GM12878 (cell line): ENCODE measurements around the gene ADGRV1. TPM values are rescaled to one million over a fixed set of nuclear protein-coding genes. Genes with fewer than 3 reads are reported as not detected.

Experiments
- BMI1 ChIP-seq: fragments of 450-650 bp; IDR thresholded peaks from 2 replicates; pipeline ENCODE4 v1.6.1; 2016; ENCODE audit warnings: mild to moderate bottlenecking, moderate library complexity, borderline replicate concordance
- CBX3 ChIP-seq: fragments of 200-600 bp; sonication (generic); IDR thresholded peaks from 2 replicates; pipeline ENCODE4 v1.6.1; 2016; ENCODE audit warnings: low read depth, borderline replicate concordance
- CBX5 ChIP-seq: sonication (generic); IDR thresholded peaks from 2 replicates; pipeline ENCODE4 v1.6.1; 2016; ENCODE audit warnings: low read depth, moderate library complexity, mild to moderate bottlenecking, inconsistent platforms
- CHD2 ChIP-seq: IDR thresholded peaks from 2 replicates; pipeline ENCODE4 v1.6.1; 2011; ENCODE audit warnings: low read depth, low read length, improper control_type of control experiment, borderline replicate concordance
- ESRRA ChIP-seq: IDR thresholded peaks from 2 replicates; pipeline ENCODE4 v1.6.1; 2012; ENCODE audit warnings: mild to moderate bottlenecking, low read length, improper control_type of control experiment
- GATAD2B ChIP-seq: fragments of 450-650 bp; conservative IDR thresholded peaks from 2 replicates; pipeline ENCODE4 v1.6.1; 2017; ENCODE audit warnings: low read depth, mild to moderate bottlenecking, moderate library complexity
- MYC ChIP-seq: IDR thresholded peaks from 2 replicates; pipeline ENCODE4 v1.6.1; 2011; ENCODE audit warnings: mild to moderate bottlenecking, low read length, moderate library complexity, inconsistent platforms; ENCODE audit not compliant: insufficient read depth, insufficient replicate concordance, insufficient read length, severe bottlenecking
- NBN ChIP-seq: fragments of 450-650 bp; IDR thresholded peaks from 2 replicates; pipeline ENCODE4 v1.6.1; 2016
- NFIC ChIP-seq: IDR thresholded peaks from 2 replicates; pipeline ENCODE4 v1.6.1; 2012; ENCODE audit warnings: low read depth, mild to moderate bottlenecking, inconsistent platforms, low read length, moderate library complexity
- SIN3A ChIP-seq: IDR thresholded peaks from 2 replicates; pipeline ENCODE4 v1.6.1; 2012; ENCODE audit warnings: low read depth, low read length, improper control_type of control experiment
- polyA plus RNA-seq, 11 experiments: library from polyadenylated mRNA; depleted of rRNA in 4 of 11; unstranded in 6 of 11; stranded (reverse) in 5 of 11; fragments of >200 nt; fragmentation: Nextera tagmentation in 4 of 11; fragmentation: Illumina TruSeq in 1 of 11; extraction: Ambion mirVana in 4 of 11; extraction: Trizol in 1 of 11; gene quantifications; 1 replicate in 1 of 11; 2 replicates in 10 of 11; pipeline versions ENCODE4 v1.2.1 to v1.2.3, GENCODE V29; 2011 to 2016; ENCODE audit warnings: inconsistent platforms in 2 of 11, missing spikeins in 2 of 11, low read depth in 1 of 11
- total RNA-seq, 4 experiments: library from RNA; depleted of rRNA in 3 of 4; stranded (reverse); fragments of >200 nt in 3 of 4; fragmentation: Illumina TruSeq in 1 of 4; extraction: Trizol in 1 of 4; gene quantifications; 2 replicates each; pipeline versions ENCODE4 v1.2.1 to v1.2.3, GENCODE V29; 2013 to 2021
- TF ChIP-seq, protein P1 (sequence below): fragments of 450-650 bp; IDR thresholded peaks from 2 replicates; pipeline ENCODE4 v1.6.1; 2016; ENCODE audit warnings: mild to moderate bottlenecking, moderate library complexity, borderline replicate concordance

Gene ADGRV1
- total and polyA plus RNA-seq, 10 of the 15 experiments (the other 5 are each of a cell fraction or from before 2014, with no cell fraction given), result 0.04 to 8.1 (median 0.16) TPM; not detected in 1

DNA sequence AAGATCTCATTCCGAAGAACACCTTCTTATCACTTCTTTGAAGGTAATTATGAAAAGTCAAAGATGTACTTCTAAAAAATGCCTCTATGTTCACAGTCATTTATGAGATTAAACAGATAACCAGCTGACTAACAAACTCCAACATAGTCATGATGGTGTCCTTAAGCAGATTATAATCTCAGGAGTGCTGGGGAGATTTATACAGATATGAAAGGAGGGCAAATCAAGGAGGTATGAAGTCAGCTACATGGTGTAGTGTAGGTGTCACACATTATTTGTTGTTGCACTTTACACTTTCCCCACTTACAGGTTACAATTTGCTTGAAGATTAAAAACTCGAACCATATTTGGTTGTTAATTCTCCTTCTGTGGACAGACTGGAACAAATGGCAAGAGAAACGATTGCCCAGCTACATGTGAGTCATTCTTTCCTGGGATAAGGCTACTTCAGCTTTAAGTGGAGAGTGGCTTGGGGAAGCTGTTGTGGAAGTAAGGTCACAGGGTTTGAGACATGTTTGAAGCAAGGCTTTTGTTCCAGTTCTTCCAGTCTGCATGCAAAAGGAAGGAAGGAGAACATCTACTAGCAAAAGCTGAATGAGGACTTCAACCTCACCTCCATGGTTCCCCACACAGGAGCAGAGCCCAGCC is 320.1 kb downstream of the ADGRV1 start (continued):
- TF ChIP-seq, protein P1, sequence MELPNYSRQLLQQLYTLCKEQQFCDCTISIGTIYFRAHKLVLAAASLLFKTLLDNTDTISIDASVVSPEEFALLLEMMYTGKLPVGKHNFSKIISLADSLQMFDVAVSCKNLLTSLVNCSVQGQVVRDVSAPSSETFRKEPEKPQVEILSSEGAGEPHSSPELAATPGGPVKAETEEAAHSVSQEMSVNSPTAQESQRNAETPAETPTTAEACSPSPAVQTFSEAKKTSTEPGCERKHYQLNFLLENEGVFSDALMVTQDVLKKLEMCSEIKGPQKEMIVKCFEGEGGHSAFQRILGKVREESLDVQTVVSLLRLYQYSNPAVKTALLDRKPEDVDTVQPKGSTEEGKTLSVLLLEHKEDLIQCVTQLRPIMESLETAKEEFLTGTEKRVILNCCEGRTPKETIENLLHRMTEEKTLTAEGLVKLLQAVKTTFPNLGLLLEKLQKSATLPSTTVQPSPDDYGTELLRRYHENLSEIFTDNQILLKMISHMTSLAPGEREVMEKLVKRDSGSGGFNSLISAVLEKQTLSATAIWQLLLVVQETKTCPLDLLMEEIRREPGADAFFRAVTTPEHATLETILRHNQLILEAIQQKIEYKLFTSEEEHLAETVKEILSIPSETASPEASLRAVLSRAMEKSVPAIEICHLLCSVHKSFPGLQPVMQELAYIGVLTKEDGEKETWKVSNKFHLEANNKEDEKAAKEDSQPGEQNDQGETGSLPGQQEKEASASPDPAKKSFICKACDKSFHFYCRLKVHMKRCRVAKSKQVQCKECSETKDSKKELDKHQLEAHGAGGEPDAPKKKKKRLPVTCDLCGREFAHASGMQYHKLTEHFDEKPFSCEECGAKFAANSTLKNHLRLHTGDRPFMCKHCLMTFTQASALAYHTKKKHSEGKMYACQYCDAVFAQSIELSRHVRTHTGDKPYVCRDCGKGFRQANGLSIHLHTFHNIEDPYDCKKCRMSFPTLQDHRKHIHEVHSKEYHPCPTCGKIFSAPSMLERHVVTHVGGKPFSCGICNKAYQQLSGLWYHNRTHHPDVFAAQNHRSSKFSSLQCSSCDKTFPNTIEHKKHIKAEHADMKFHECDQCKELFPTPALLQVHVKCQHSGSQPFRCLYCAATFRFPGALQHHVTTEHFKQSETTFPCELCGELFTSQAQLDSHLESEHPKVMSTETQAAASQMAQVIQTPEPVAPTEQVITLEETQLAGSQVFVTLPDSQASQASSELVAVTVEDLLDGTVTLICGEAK, result no peak
- TF ChIP-seq CHD2 (no peak), MYC (no peak), BMI1 (no peak), GATAD2B (no peak), SIN3A (no peak), NFIC (no peak), CBX3 (no peak), ESRRA (no peak), NBN (no peak), CBX5 (no peak)
